Transverse colon (tissue), 3 donors: ENCODE data around the gene STK39.

ENCODE experiments used
- CTCF ChIP-seq, 5 experiments: fragments of 200-600 bp in 3 of 5; fragments of 450-650 bp in 2 of 5; sonication (generic) in 3 of 5; IDR thresholded peaks; 1 replicate in 2 of 5; 2 replicates in 3 of 5; pipeline ENCODE4 v1.5.1; 2016 to 2017; ENCODE audit warnings: antibody characterized with exemption in 5 of 5, inconsistent platforms in 3 of 5, mild to moderate bottlenecking in 2 of 5, moderate library complexity in 1 of 5
- EP300 ChIP-seq: sonication (generic); formaldehyde crosslinking; IDR thresholded peaks from one replicate; pipeline ENCODE4 v1.6.1; 2017; ENCODE audit warnings: antibody characterized with exemption, low read depth
- POLR2A ChIP-seq: fragments of 450-650 bp; IDR thresholded peaks from one replicate; pipeline ENCODE4 v1.6.1; 2016; ENCODE audit warnings: antibody characterized with exemption, mild to moderate bottlenecking, moderate library complexity

- TF ChIP-seq CTCF (IDR thresholded peaks at IDR 0.05) (no peak), EP300 (no peak), POLR2A (no peak)
Observed at GRCh38 chr2:168044176-168044575, 203.2 kb downstream of the STK39 start.
